ENCODE data around the gene CXCR6.
"Not testable (repeated sequence)": the region's sequence is repeated elsewhere in the genome, so short reads cannot be mapped to it uniquely, and the experiment has no call there.

Gene CXCR6

DNA sequence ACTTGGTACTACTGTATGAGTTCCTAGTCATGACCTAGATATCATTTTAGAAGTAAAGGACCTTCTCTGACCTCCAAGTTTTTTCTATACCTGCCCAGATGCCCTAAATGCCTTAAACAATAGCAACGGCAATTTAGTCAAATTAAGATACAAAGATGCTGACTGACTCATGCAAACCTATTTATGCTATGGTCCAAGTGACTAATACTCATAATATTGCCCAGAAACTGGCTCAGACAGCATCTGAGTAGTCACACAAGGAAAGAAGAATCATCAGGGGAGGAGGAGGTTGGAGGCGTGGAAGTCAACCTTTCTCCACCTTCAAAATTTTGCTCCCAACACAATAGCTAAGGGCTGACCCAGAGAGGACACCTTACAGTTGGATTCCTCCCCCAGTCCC is 45.5 kb downstream of the CXCR6 start:
- no peak for DNase-seq (ENCODE audit: low read depth)

GRCh38 chr3:45990181-45990580 is 46.9 kb downstream of the CXCR6 start:
- DNase-seq (ENCODE audit: low read depth): no peak

DNA sequence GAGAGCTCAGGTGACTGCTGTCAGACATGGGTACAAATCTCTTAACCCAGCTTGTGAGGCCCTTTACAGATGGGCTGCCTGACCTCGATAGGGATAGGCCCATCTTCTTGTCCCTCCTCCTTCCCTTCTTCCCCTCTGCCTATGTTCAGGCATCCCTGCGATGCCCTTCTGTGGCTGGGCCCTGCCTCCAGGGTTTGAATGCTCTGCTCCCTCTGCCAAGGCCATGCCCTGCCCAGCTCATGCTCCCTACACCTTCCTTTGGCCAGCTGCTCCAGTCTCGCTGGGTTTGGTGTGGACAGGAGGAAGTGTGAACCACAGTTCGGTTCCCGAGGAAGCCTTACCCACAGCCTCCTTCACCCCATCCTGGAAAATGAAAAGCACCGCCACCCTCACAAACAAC is 48.1 kb downstream of the CXCR6 start:
- no peak for DNase-seq (ENCODE audit: low read depth)

GRCh38 chr3:45992133-45992729 is 49.0 kb downstream of the CXCR6 start:
- no peak for DNase-seq (ENCODE audit: low read depth)

DNA sequence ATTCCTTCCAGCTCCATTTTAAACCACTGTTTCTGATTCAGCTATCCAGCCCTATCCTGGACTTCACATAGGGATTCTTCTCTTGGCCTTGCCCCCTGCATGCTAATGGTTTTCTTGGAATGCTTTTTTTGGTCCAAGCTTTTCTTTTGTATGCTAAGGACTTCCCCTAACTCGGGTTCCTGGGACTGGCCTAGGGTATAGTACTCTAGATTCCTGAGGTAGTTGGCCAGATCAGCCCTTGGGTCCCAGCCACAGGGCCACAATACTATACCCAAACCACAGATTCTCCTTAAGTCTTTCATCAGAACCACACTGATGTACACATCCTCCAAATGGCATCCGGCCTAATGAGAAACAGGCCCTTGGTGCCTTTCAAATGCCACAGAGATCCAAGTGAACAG is 49.6 kb downstream of the CXCR6 start:
- no peak for DNase-seq (ENCODE audit: low read depth)

GRCh38 chr3:45993421-45994027 is 50.3 kb downstream of the CXCR6 start:
- DNase-seq (ENCODE audit: low read depth): peak; percentile 30

GRCh38 chr3:45994419-45995235 is 51.4 kb downstream of the CXCR6 start:
- peak; percentile 56 for DNase-seq (ENCODE audit: low read depth)

DNA sequence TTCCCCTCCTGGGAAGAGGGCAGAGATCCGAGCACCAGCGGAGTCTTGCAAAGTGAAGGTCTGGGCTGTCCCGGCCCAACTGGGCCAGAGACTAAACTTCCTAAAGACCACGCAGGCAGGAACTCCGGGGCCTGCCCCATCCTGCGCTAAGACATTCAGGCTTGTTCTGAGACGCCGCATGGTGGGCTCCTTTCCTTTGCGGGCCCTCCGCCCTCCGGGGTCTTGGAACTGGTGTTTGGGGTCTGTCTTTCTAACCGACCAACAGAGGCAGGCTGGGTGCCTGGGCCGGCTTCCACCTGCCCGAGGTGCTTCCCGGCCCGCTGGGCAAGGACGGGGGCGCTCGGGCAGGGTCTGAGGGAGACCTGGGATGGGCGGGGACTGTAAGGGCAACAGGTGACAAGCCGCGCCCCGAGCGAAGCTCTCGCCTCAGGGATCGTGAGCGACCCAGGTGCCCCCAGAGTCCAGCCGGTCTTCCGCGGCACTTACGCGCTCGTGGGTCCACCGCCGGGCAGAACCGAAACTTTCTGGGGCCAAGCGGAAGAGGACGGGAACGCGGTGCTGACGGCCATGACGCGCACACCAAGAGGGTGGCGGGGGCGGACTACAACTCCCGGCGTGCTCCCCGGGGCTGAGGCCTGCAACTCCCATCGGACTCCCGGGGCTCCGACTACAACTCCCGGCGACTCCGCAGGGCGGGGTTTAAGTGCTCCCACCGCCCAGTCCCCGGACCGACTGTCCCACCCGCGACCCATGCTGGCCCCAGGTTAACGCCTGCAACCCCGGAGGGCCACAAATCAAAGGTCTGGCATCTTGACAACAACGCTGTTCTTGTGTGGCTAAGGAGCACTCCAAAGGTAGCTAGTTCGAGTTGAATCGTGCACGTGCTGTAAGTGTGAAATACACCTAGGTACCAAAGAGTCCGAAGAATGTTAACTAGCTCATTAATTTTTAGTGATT is 52.2 kb downstream of the CXCR6 start, which contains the start of gene FYCO1:
Gene FYCO1 (minus strand): TSS at position 589 of the 957 bp plus-strand sequence. CDS start 10,914 bp downstream, outside the sequence.
- peak; percentile 74 for DNase-seq (ENCODE audit: low read depth)

DNA sequence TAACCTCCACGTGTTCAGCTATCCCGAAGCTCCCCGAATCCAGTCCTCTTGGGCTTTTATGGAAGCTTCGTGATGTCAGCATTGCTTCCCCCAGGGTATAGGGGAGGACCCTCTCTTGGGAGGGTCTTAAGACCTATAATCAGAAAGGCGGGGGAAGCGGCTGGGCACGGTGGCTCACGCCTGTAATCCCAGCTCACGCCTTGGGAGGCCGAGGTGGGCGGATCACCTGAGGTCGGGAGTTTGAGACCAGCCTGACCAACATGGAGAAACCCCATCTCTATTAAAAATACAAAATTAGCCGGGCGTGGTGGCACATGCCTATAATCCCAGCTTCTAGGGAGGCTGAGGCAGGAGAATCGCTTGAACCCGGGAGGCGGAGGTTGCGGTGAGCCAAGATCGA is 54.2 kb downstream of the CXCR6 start:
- DNase-seq (ENCODE audit: low read depth): not testable (repeated sequence)

- DNase-seq (ENCODE audit: low read depth): no peak
Observed at GRCh38 chr3:45997942-45998341, 54.7 kb downstream of the CXCR6 start.

All from activated gamma-delta T cell treated with anti-CD3 and anti-CD28 coated beads, Interleukin-2, amount 50 U/mL, for 16 hours (primary cell).